Activated CD4-positive, alpha-beta T cell treated with anti-CD3 and anti-CD28 coated beads, Interleukin-10, Interleukin-2, amounts not matched to agents 100 ng/mL and 50 ng/mL, durations not matched to agents 16 hours and 8 hours (primary cell): ENCODE measurements around the gene LEO1.
"Not testable (repeated sequence)": the region's sequence is repeated elsewhere in the genome, so short reads cannot be mapped to it uniquely, and the experiment has no call there.

Source experiments
- DNase-seq: peaks from one replicate; pipeline ENCODE4 v3.0.0-alpha.2; 2020

Gene LEO1

DNA sequence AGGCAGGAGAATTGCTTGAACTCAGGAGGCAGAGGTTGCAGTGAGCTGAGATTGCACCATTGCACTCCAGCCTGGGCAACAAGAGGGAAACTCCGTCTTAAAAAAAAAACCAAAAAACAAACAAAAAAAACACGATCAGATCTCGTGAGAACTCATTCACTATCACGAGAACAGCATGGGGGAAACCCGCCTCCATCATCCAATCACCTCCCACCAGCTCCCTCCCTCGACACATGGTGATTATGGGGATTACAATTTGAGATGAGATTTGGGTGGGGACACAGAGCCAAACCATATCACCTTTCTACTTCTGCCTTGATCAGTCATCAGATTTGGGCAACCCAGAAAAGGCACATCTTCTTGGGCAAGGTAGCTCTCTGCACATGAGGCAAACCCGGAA lies 31.5 kb upstream of the LEO1 start:
- DNase-seq, result not testable (repeated sequence)

DNA sequence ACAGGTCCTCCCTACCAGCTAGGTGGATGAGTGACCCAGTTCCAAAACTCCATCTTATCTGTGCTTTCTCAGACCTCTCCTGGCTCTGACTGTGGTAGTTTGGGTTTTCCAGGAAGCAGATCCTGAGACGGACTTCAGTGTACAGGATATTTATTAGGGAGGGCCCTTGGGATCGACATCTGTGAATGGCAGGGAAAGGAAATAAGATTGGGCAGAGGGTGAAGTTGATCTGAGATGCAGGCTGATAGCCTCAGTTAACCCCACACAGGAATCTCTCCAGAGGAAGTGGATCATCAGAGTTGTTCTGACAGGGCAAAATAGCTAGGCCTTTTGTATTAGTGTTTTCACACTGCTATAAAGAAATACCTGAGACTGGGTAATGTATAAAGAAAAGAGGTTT lies 30.8 kb upstream of the LEO1 start:
- DNase-seq, result no peak

DNA sequence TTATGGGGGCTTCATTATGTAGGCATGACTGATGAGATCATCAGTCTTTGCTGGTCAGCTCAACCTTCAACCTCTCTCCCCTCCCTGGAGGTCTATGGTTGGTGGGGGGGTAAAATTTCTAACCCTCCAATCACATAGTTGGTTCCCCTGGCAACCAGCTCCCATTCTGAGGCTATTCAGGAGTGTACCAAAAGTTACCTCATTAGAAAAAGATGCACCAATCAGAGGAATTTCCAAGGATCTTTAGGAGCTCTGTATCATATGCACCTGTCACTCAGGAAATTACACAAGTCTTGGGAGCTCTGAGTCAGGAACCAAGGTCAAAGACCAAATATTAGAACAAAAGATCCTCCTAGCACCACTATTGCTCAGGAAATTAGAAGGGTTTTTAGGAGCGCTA lies 21.4 kb upstream of the LEO1 start:
- DNase-seq, result no peak

DNA sequence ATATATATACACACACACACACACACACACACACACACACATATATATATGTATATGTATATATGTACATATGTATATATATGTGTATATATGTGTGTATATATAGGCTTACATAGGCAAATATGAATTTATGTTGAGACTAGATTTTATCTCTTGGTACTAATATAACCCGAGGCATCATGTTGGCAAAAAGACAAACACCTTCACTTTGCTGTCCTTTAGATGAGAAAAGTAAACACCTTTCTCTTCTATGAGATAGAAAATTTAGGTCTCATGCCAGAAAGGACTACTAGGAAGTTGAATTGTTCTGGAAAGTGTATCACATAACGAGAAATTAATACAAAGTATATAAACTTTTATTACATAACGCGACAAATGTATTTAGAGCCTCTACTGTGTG lies 19.6 kb upstream of the LEO1 start:
- no peak for DNase-seq

DNA sequence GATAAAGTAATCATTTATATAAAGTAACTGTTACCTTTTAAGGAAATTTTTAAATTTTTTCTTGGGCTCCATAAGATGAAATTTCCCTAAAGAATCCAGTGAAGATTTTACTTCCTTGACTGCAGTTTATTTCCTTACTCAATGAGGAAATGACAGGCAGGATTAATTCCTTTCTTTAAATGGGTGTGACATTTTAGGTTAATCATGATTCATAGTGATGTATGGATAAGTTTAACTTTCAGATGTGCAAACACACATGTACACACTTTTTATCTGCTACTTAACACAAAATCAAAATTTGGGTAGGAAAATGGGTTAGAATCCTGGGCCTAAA lies 11.2 kb upstream of the LEO1 start:
- DNase-seq, result no peak

DNA sequence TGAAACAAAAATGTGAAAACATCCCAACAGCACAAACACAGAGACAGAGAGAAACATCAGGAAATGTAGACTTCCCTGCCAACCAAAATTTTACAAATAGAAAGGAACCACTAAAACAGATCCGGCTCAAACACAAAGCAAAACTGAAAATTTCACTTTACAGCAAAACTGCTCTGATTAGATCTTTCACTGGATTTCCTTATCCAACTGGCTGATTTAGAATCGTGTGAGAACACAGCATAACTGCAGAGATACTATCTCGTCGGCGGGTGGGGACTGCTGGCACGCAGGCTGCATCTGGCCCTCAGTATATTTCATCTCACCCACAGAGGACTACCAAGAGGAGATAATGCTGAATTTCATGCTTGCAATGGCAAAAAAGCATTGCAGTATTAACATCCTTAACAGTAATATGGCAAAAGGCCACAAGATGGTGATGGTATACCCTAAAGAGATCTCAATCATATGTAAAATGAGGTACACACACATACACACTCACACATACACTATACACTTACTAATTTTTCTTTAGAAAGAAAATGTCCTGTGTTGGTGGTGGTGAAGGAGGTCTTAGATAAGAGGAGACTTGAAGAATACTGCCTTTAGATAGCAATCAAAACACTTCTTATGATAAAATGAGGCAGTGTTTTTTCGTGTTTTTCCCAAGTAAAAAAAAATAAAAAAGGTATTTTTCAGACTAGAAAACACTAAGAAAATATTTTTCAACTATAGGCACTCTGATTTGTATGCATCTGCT lies 10.6 kb upstream of the LEO1 start:
- DNase-seq, result peak; percentile 93

DNA sequence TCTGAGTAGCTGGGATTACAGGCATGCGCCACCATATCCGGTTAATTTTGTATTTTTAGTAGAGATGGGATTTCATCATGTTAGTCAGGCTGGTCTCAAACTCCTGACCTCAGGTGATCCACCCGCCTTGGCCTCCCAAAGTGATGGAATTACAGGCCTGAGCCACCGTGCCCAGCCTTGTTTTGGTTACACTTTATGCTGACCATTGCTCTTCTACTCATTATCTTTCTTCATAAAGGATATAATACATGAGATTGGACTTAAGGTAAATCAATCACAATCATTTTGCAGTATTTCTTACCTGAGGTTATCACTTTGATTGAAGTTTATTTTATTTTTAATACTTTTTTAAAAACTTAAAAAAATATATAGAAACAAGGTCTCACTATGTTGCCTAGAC lies 2.2 kb upstream of the LEO1 start:
- DNase-seq, result no peak

DNA sequence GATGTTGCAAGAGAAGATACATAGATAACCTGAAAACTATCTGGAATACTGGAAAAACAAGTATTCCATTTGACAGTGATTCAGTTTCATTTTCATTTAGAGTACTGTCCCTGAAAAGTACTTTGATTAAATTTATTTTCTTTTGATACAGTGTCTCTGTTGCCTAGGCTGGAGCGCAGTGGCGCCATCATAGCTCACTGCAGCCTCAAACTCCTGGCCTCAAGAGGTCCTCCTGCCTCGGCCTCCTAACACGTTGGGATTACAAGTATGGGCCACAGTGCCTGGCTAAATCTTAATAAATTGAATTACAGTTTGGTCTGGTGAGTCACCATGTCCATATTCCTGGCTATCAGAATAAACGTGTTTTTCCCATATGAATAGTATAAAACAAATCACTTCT lies 1.6 kb upstream of the LEO1 start:
- no peak for DNase-seq

DNA sequence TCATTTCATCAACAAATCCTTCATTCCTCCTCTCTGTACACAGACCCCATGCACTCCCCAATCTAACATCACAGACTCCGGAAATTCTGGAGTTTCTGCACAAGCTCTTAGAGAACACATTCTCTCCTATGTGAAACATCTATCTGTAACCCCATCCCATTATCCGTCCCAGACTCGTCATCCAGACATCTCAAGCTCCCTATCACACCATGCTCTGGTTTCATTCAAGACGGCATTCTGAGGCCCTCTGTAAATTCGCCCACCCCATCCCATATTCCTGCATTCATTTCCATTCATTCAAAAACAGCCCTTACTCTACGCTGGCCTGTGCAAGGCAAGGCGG lies 575 bp downstream of the LEO1 start:
- no peak for DNase-seq

DNA sequence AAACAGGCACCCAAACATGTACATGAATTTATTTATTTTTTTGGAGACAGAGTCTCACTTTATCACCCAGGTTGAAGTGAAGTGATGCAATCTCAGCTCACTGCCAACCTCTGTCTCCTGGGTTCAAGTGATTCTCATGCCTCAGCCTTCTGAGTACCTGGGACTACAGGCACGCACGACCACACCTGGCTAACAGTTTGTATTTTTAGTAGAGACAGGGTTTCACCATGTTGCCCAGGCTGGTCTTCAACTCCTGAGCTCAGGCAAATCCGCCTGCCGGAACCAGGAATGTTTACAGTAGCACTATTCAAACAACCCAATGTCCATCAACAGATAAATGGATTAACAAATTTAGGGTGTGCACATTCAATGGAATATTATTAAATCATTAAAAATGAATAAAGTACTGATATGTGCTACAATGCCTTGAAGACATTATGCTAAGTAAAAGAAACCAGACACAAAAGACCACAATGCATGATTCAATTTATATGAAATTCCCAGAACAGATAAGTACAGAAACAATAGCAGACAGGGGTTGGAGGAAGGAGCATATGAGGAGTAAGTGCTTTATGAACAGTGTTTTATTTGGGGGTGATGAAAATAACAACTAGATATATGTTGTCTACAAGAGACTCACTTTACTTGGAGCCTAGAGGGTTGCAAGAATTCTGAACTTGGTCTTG lies 1.3 kb downstream of the LEO1 start:
- DNase-seq, result no peak

DNA sequence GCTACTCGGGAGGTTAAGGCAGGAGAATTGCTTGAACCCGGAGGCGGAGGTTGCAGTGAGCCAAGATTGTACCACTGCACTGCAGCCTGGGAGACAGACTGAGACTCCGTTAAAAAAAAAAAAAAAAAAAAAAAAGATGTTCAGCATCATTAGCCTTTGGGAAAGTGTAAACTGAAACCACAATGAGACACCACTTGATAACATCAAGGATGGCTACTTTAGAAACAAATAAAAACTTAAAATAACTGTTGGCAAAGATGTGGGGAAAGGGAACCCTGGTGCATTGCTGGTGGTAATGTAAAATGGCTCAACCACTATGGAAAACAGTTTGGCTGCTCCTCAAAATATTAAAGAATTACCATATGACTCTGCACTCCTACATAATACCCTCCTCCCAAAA lies 1.9 kb downstream of the LEO1 start:
- no peak for DNase-seq

DNA sequence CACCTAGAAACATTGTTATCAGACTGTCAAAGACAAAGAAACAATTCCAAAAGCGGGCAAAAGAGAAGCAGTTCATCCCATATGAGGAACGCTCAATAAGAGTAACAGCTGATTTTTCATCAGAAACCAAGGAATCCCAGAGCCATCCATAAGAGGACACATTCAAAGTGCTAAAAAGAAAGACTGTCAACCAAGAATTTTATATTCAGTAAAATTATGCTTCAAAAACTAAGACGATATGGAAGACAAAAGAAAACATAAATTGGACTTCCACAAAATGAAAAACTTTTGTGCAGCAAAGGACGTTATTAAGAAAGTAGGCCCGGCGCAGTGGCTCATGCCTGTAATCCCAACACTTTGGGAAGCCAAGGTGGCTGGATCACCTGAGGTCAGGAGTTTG lies 4.0 kb downstream of the LEO1 start:
- DNase-seq, result no peak

DNA sequence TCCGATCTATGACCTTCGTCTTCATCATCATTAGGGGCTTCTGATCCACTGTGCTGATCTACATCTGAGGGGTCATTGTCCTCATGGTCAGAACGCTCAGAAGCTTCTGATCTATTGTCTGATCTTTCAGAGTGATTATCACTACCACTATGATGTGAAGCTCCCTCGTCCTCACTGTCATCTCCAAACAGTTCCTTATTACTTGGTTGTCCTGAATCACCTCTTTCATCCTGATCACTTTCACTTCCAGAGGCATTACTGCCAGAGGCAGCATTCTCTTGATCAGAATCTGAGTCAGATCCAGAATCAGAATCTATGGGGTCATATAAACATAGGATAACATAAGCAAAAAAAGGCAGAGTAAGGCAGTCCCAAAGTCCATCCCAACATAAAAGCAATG lies 5.4 kb downstream of the LEO1 start:
- peak; percentile 25 for DNase-seq

DNA sequence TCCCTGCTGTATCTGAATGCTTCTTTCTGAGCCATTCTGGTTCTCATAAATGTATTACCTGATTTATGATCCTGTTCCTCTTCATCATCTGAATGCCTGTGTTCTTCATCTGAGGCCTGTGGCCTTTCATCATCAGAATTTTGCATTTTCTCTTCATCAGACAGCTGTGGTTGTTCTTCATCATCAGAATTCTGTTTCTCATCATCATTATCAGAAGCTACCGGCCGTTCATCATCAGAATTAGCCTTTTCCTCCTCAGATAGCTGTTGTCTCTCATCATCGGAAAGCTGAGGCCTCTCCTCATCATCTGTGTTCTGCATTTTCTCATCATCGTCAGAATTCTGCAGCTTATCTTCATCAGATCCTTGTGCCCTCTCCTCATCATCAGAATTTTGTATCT lies 5.9 kb downstream of the LEO1 start:
- DNase-seq, result no peak

DNA sequence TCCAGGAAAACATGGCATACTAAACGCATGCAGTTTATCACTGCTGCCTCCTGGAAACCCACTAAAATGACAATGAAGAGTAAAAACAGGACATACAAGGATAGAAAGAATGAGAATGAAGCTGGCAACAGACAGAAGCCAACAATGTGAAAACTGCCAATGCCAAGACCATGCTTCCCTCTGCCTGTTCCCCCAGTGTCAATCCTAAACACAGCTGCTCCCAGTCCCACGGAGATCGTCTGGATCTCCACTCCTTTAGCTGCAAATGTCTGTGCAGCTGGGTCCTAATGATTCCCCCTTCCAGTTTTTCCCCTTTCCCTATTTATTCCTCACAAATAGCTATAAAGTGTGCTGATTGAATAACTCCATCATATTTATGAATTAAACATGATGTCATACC lies 16.1 kb downstream of the LEO1 start:
- no peak for DNase-seq

DNA sequence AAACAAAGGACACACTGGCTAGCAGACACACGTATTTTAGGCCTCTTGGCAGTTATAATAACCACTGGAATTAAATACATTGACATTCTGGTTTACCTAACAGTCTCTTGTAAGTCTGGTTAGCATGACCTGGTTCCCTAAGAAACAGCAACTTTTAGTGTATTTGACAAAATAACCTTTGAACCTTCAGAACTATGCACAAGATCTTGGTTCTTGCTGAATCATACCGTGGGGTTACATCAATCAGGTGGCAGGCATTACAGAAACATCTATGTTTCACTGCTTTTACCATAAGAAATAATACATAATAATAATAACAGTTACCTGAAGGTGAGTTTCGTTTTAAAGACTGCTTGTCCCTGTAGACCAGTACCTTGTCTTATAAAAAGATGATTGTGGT lies 18.8 kb downstream of the LEO1 start:
- DNase-seq, result no peak

DNA sequence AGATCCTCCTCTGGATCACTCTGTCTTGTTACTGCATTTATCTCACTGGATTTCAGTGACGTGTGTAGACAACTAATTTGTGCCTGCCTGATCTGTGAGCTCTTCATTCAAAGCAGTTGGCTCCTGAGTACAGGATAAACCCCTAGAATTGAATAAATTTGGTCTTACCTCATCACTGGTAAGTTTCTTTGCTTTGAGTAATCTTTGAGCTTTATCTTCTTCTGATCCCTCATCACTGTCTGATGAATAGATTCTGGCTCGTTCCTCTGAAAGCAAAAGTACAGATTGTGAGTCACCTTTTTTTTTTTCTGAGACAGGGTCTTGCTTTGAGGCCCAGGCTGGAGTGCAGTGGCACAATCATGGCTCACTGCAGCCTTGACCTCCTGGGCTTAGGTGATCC lies 24.5 kb downstream of the LEO1 start:
- DNase-seq, result no peak

DNA sequence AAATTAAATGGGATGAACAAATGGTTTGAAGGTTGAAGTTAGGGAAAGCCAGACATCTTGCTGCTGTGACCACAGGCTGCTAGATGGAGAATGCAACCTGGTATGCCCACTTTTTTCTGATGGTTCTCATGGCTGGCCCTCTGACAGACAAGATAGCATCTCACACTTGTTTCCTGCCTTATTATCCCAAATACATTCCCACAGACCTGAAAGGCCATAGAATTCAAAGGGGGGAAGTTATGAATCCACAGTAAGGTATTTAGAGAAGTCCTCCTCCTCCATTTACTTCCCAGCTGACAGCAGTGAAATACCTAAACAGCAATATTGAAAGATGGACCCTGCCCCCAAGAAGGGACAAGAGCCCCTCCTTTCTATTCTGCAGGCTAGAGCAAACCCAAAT lies 32.4 kb downstream of the LEO1 start:
- DNase-seq, result no peak

DNA sequence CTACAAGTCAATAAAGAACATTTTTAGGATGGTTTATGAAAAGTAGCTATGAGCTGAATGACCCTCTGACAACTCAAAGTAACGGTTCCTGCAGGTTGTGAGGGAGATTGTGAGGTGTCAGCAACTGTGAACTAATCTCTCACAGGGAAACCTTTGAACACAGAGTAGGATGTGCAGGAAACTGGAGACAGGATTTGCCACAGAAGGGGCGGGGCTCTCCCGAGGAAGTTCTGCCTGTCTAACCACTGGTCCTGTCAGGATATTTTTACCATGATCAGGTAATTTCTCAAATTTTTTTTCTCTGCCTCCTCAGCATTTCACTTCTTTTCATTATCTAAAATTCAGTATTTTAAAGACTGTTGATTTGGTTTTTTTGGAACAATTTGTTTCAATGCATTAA lies 33.3 kb downstream of the LEO1 start:
- DNase-seq, result no peak

DNA sequence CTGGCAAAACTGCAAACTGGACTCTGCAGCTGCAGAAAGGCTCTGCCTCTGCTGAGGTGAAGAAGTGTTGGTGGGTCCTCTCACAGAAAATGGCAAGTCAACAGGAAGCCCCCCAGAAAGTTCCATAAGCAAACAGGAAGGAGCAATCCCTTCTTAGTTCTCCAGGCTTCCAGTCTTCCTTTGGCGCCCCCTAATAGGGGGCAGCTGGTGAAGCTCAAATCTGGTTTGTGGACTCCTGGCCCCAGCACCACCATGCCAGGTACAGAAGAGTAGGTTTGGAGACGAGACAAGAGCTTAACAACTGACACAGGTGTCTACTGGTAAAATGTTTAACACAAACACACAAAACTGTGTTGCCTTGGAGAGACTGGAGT lies 35.5 kb downstream of the LEO1 start:
- DNase-seq, result no peak

DNA sequence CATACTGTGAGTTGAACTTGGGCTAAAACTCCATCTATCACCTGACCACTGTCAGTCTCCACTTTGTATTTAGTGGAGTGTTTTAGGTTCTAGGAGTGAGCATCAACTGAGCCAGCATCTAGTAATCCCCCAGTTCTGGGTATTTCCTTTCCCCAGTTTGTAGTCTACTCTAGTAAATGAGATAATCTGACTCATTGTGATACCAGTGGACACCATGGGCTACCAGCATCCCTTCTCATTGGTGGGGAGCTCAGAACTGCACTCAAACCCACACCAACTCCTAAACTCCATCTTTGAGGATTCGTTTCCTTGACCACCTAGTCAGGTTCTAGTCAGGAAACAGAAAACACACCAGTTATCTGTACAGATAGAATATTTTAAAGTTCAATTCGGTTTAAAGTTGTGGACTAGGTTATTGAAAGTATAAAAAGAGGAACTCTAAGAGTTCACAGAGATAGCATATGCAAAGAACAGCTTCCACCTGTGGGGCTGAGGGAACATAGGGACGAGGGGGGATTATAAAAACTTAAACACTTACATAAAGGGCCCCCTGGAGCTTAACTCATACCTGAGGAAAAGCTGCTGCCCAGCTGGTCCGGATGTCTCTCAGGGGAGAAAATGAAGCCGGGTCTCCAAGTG lies 36.0 kb downstream of the LEO1 start:
- DNase-seq, result peak; percentile 50

DNA sequence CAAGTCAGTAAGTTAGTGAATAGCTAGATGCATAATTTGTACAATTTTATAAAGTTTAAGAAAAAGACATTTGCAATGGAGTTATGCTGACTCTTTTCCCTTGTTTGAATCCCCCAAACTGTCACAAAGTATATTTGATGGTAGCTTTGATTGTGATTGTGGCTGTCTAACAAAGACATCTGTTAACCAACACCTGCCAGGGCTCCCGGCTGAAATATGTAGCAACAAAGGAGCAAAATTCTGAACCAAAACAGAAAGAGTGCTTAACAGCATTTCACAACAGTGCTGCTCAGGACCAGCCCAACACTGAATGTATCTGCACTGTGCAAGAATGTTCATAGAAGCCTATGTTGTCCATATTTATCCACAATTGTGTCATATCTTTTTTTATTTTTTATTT lies 39.4 kb downstream of the LEO1 start:
- DNase-seq, result no peak

DNA sequence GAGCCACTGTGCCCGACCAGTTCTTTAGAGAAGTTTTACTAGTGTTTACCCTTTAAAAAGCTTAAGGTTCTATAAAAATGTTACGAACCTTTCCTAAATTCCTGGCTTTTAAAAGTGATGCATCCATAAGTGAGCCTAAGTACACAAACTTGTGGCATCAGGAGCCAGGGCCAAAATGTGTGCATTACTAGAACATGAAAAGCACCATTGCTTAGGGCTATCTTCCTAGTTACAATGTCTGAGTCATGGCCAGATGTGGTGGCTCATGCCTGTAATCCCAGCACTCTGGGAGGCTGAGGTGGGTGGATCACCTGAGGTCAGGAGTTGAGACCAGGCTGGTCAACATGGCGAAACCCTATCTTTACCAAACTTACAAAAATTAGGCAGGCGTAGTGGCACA lies 39.9 kb downstream of the LEO1 start:
- no peak for DNase-seq

DNA sequence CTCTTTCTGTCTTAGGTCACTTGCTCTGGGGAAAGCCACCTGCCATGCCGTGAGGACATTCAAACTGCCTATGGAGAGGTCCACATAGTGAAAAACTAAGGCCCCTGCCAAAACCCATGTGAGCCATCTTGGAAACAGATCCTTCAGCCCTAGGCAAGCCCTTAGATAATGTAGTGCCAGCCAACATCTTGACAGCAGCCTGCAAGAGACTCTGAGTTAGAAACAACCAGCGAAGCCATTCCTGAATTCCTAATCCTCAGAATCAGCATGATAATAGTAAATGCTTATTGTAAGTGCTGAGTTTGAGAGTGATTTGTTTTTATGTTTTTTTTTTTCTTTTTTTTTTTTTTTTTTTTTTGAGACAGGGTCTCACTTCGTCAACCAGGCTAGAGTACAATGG lies 40.6 kb downstream of the LEO1 start:
- no peak for DNase-seq

DNA sequence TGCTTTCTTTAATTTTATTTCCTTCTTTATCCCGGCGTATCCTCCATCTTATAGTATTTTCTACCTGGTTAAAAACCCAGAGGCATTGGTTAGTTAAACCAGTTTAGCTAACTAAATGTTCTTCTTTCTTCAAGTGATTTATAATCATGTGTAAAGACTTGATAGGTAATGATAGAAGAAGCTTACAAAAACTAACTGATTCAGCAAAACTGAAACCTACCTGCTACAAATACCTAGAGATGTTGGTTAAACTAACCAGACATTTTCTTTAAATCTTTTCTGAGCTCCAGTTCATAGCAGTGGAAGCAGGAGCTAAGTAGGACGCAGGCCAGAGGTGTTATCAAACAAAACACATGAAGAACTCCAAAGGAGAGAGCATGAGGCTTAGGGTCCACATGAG lies 44.8 kb downstream of the LEO1 start:
- DNase-seq, result no peak
